IgD-negative memory B cell (primary cell): ENCODE measurements around the gene CRACR2A. TPM values are rescaled to one million over a fixed set of nuclear protein-coding genes. Genes with fewer than 3 reads are reported as not detected.
A peak's percentile ranks its signal among the peaks of the same experiment; 100 is the strongest.

Source experiments
- H3K27ac Mint-ChIP-seq, 3 donors: one replicate each; pipeline ENCODE4 v1.8.0; 2020 to 2022; ENCODE audit warnings: mild to moderate bottlenecking in 3 of 3, mixed read lengths in 3 of 3, moderate library complexity in 1 of 3
- H3K27me3 Mint-ChIP-seq: one replicate; pipeline ENCODE4 v1.8.0; 2021; ENCODE audit warnings: mixed read lengths
- H3K36me3 Mint-ChIP-seq: one replicate; pipeline ENCODE4 v1.8.0; 2020; ENCODE audit warnings: mild to moderate bottlenecking, mixed read lengths
- H3K4me1 Mint-ChIP-seq, 3 donors: one replicate each; pipeline ENCODE4 v1.8.0; 2020 to 2022; ENCODE audit warnings: mixed read lengths in 3 of 3, mild to moderate bottlenecking in 1 of 3
- H3K4me3 Mint-ChIP-seq, 4 donors: one replicate each; pipeline ENCODE4 v1.8.0; 2020 to 2022; ENCODE audit warnings: mild to moderate bottlenecking in 4 of 4, mixed read lengths in 4 of 4, moderate library complexity in 3 of 4
- H3K9me3 Mint-ChIP-seq, 3 donors: one replicate each; pipeline ENCODE4 v1.8.0; 2020 to 2021; ENCODE audit warnings: mixed read lengths in 3 of 3, mild to moderate bottlenecking in 1 of 3
- polyA plus RNA-seq: library from polyadenylated mRNA; unstranded; fragments of 300-500 nt; fragmentation: Illumina TruSeq; gene quantifications from one replicate; pipeline ENCODE4 v1.2.3, GENCODE V29; 2021

Gene CRACR2A
- polyA plus RNA-seq, 1 donor from 2014 or later: 10.1 TPM

- H3K27ac Mint-ChIP-seq: no peak overlapping the region
- peaks cover 5% of the 10 kb centered on the region for H3K36me3 Mint-ChIP-seq
- H3K27me3 Mint-ChIP-seq: no peaks in the 10 kb centered on the region
- H3K4me1 Mint-ChIP-seq: no peaks in the 10 kb centered on the region
- no peak overlapping the region for H3K4me3 Mint-ChIP-seq
- H3K9me3 Mint-ChIP-seq: no peaks in the 10 kb centered on the region
Measured at GRCh38 chr12:3670083-3670620, 82.8 kb downstream of the CRACR2A start.

- no peaks in the 10 kb centered on the region for H3K4me1 Mint-ChIP-seq
- peaks cover 5% of the 10 kb centered on the region for H3K36me3 Mint-ChIP-seq
- H3K27ac Mint-ChIP-seq: no peak overlapping the region
- no peaks in the 10 kb centered on the region for H3K27me3 Mint-ChIP-seq
- no peak overlapping the region for H3K4me3 Mint-ChIP-seq
- H3K9me3 Mint-ChIP-seq: no peaks in the 10 kb centered on the region
Measured at GRCh38 chr12:3669594-3669993, 83.3 kb downstream of the CRACR2A start.

GRCh38 chr12:3668479-3669165 lies 84.3 kb downstream of the CRACR2A start:
- Mint-ChIP-seq H3K36me3 (peaks cover 5% of the 10 kb centered on the region), H3K4me1 (no peaks in the 10 kb centered on the region), H3K27me3 (no peaks in the 10 kb centered on the region), H3K27ac (no peak overlapping the region), H3K9me3 (no peaks in the 10 kb centered on the region), H3K4me3 (no peak overlapping the region)

GRCh38 chr12:3667485-3667884 lies 85.4 kb downstream of the CRACR2A start:
- Mint-ChIP-seq H3K9me3 (no peaks in the 10 kb centered on the region), H3K4me3 (no peak overlapping the region), H3K27me3 (no peaks in the 10 kb centered on the region), H3K4me1 (no peaks in the 10 kb centered on the region), H3K27ac (no peak overlapping the region), H3K36me3 (peaks cover 5% of the 10 kb centered on the region)

DNA sequence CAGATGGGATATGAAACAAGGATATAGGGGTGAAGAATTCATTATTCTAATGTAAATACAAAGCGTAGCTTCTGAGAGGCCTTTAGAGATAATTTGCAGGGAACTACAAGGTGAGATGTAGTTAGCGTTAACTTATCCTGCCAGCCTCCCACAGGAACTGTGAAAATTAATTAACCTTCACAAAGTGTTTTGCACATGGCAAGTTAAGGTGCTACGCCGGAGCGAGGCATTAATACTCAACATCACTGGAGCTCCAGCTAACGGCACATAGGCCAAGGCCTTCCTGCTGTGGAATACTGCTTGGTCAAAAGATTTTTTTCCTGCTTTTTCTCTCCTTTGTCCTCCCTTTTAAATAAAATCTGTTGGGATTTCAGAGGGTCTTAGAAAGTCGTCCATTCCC lies 86.5 kb downstream of the CRACR2A start:
- H3K4me1 Mint-ChIP-seq: no peaks in the 10 kb centered on the region
- no peak overlapping the region for H3K27ac Mint-ChIP-seq
- H3K36me3 Mint-ChIP-seq: peaks cover 5% of the 10 kb centered on the region
- H3K9me3 Mint-ChIP-seq: no peaks in the 10 kb centered on the region
- no peaks in the 10 kb centered on the region for H3K27me3 Mint-ChIP-seq
- no peak overlapping the region for H3K4me3 Mint-ChIP-seq

GRCh38 chr12:3662521-3662921 lies 90.4 kb downstream of the CRACR2A start:
- H3K36me3 Mint-ChIP-seq: peaks cover 3% of the 10 kb centered on the region
- H3K9me3 Mint-ChIP-seq: no peaks in the 10 kb centered on the region
- H3K27me3 Mint-ChIP-seq: no peaks in the 10 kb centered on the region
- H3K27ac Mint-ChIP-seq: no peak overlapping the region
- no peaks in the 10 kb centered on the region for H3K4me1 Mint-ChIP-seq
- H3K4me3 Mint-ChIP-seq: no peak overlapping the region

DNA sequence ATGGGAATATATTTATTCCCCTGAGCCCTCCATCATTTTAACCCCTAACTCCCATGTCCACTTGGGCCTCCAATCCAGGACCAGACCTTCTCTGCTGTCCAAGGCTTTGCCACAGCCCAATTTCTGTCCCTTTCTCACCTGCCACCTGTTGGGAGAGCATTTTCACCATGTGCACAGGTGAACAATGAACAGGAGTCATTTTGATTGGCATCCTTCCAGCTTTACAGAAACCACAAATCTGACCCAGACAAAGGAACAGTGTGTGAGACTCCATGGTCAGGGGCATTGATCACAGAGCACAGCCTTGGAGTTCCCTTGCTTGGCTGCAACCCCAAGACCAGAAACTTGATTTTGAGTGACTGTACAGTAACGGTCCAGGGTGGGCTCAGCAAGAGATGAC lies 91.9 kb downstream of the CRACR2A start:
- H3K9me3 Mint-ChIP-seq: no peaks in the 10 kb centered on the region
- no peak overlapping the region for H3K4me3 Mint-ChIP-seq
- H3K4me1 Mint-ChIP-seq: no peaks in the 10 kb centered on the region
- no peak overlapping the region for H3K27ac Mint-ChIP-seq
- H3K27me3 Mint-ChIP-seq: no peaks in the 10 kb centered on the region
- H3K36me3 Mint-ChIP-seq: peaks cover under 1% of the 10 kb centered on the region

DNA sequence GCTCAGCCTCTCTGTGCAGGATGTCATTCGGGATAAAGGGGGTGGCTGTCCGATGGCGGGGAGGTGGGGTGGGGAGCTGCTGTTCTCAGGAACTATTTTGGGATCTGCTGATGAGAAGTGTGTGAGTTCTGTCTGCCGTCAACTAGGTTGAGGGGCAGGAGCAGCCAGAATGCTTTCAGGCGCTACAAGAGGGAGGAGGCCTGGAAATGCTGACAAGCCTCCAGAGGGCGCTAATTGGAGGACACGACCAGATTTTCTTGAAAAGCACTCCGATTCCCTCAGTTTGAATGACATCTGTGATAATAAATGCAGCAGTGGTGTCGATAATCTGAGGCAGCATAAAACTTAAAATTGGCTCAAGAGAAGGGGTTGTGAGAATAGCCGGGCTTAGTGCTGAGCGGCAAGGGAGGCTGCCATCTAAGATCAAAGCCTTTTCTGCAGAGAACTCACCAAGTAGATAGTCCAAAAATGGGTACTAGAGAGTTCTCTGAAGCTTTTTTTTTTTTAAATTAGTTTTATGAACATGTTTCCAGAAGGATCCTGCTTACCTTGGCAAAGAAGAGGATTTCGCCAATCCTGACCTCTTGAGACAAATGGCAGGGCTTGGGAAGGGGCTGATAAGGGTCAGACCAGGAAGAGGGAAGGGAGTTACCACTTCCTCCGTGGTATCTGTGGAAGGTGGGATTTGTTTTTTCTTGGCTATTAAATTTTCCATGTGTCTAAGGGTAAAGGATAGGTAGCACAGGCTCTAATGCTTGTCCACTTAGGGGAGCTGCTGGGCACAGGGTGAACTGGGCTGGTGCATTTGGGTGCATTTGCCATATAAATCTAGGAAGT lies 94.4 kb downstream of the CRACR2A start:
- Mint-ChIP-seq H3K27ac (no peak overlapping the region), H3K27me3 (no peaks in the 10 kb centered on the region)

GRCh38 chr12:3656946-3657622 lies 95.8 kb downstream of the CRACR2A start:
- Mint-ChIP-seq H3K4me1 (no peaks in the 10 kb centered on the region), H3K4me3 (no peak overlapping the region), H3K27ac (peak overlapping the region in 1 of 3 donors; percentile 37), H3K36me3 (peaks cover 2% of the 10 kb centered on the region), H3K9me3 (no peaks in the 10 kb centered on the region), H3K27me3 (no peaks in the 10 kb centered on the region)

More for the DNA sequence above, 94.4 kb downstream of the CRACR2A start:
- H3K36me3 Mint-ChIP-seq: peaks cover 2% of the 10 kb centered on the region
- no peak overlapping the region for H3K4me3 Mint-ChIP-seq
- no peaks in the 10 kb centered on the region for H3K4me1 Mint-ChIP-seq
- no peaks in the 10 kb centered on the region for H3K9me3 Mint-ChIP-seq

- no peaks in the 10 kb centered on the region for H3K27me3 Mint-ChIP-seq
- H3K9me3 Mint-ChIP-seq: no peaks in the 10 kb centered on the region
- H3K36me3 Mint-ChIP-seq: peaks cover 2% of the 10 kb centered on the region
- H3K27ac Mint-ChIP-seq: no peak overlapping the region
- H3K4me1 Mint-ChIP-seq: no peaks in the 10 kb centered on the region
- no peak overlapping the region for H3K4me3 Mint-ChIP-seq
Measured at GRCh38 chr12:3655328-3655900, 97.5 kb downstream of the CRACR2A start.

DNA sequence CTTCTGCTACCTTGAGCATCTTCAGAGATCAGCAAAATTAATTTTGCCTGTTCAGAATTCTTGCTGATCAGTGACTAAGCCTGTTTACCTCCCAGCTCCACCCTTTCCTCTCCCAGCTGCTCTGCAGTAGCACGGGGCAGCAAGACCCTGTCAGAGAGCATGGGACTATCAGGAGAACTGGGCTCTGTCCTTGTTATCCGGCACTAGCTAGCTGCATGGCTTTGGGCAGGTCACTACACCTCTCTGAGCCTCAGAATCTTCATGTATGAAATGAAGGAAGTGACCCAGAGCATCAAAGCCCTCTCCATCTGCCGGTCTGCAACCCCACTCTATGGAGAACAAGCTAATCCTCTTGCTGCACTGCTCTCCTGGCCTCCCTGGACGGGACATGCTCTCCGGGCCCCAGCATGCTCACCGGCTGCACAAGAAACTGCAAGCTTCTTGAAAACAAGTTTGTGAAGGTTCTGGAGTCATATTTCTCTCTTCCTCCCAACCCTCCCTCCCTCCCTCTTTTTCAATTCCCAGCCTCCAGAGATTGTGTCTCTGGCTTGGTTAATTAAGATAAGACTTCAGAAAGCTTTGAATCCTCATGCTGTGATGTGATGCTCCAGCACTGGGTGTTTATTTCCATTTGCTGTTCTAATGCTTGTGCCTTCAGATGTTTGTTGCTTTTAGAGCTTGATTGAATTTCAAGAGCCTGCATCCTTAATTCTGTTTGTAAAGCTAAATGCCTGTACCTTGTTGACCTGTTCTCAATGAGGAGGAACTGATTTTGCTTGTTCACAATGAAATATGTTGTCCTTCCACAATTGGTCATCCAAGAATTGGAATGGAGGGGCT lies 101.1 kb downstream of the CRACR2A start:
- no peak overlapping the region for H3K27ac Mint-ChIP-seq
- no peaks in the 10 kb centered on the region for H3K9me3 Mint-ChIP-seq
- H3K4me3 Mint-ChIP-seq: no peak overlapping the region
- peaks cover 0 to 4% (median 0%) of the 10 kb centered on the region in 3 donors for H3K4me1 Mint-ChIP-seq
- H3K27me3 Mint-ChIP-seq: no peaks in the 10 kb centered on the region
- peaks cover 4% of the 10 kb centered on the region for H3K36me3 Mint-ChIP-seq

DNA sequence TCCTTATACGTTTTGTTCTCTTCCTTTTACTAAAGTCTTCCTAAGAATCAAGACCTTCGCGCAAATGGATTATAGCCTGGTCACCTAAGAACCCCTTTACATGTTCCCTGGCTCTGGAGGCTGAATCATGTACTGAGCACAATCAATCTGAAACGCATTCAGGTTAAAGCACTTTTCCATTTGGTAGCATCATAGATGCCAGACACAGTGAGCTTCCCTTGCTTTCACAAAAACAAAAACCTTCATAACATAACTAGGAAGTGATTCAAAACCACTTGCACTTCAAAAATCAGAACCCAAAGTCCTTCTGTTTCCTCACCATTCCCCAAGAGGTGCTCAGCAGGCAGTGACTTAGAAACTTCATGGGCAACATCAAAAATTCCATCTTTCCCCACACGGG lies 105.4 kb downstream of the CRACR2A start:
- Mint-ChIP-seq H3K9me3 (no peaks in the 10 kb centered on the region), H3K36me3 (peaks cover 10% of the 10 kb centered on the region), H3K27ac (no peak overlapping the region), H3K27me3 (no peaks in the 10 kb centered on the region), H3K4me3 (no peak overlapping the region), H3K4me1 (peaks cover 0 to 4% (median 0%) of the 10 kb centered on the region in 3 donors)

DNA sequence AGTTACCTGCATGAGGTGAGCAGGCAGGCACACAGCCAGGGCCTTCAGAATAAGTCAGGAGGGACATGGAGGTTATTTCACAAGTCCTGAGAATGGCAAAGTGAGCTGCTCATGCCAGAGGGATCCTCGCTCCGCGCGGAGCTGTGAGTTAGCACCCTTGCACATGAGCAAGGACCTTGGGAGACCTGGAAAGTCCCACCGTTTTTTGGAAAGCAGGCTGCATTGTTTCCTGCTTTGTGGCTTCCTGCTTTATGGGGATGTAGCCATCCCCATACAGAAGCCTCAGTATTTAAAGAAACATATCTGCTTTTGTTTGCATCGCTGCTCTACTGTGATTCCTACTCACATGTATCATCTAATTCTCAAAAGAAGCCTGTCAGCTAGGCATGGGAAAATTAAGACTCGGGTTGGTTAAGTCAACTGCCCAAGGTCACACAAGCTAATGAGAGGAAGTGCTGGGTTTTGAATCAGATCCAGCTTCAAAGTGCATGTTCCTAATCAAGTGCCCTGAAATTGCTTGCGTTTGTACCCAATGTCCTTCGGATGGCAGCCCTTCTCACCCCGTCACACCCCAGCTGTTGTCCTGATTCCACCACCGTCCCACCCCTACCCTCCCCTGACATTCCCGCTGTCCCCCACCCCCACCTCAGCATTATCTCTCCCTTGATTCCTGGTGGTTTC lies 106.2 kb downstream of the CRACR2A start:
- Mint-ChIP-seq H3K4me1 (peaks cover 0 to 4% (median 0%) of the 10 kb centered on the region in 3 donors), H3K9me3 (no peaks in the 10 kb centered on the region), H3K36me3 (peaks cover 16% of the 10 kb centered on the region), H3K27ac (no peak overlapping the region), H3K4me3 (no peak overlapping the region), H3K27me3 (no peaks in the 10 kb centered on the region)

DNA sequence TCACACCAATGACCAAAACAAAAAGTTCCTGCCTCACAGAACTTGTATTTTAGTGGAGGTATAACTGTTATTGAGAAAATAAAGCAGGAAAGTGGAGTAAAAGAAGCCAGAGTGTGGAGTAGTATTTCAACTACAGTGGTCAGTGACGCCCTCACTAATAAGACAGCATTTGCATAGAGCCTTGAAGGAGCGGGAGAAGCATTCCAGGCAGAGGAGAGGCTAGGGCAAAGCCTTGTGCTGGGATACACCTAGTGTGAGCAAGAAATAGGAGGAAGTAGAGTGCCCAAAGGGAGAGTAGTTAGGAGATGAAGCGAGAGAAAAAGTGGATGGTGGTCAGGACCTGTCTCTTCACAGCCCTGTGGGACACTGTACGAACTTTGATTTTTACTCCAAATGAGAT lies 107.8 kb downstream of the CRACR2A start:
- peaks cover 18% of the 10 kb centered on the region for H3K36me3 Mint-ChIP-seq
- peaks cover 0 to 4% (median 0%) of the 10 kb centered on the region in 3 donors for H3K4me1 Mint-ChIP-seq
- H3K27me3 Mint-ChIP-seq: no peaks in the 10 kb centered on the region
- H3K27ac Mint-ChIP-seq: no peak overlapping the region
- no peaks in the 10 kb centered on the region for H3K9me3 Mint-ChIP-seq
- H3K4me3 Mint-ChIP-seq: no peak overlapping the region
